ENCODE data around the gene TNFRSF8.
"Not testable (repeated sequence)": the region's sequence is repeated elsewhere in the genome, so short reads cannot be mapped to it uniquely, and the experiment has no call there.

The TNFRSF8 gene

DNA sequence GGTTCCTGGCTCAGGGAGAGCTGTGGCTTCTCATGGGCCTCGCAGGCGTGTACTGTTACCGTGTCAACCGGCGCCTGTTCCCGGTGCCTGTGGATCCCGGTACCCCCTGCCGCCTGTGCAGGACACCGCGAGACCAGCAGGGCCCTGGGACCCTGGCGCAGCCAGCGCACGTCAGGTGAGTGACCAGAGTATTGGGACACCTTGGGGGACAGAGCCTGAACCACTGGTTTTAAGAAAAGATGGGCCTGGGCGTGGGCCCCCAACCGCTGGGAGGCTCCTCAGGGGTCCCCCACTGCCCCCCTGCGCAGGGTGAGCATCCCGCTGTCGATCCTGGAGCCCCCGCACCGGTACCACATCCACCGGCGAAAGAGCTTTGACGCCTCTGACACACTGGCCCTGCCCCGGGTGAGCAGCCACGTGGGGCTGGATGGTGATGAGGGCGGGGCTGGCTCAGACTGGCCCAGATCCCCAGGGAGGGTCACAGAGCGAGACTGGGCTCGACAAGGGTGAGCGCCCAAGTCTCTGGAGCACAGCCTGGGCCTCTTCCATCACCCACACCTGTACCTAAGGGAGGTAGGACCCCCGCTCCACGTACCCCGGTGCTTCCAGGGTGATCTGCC is 33.3 kb upstream of the TNFRSF8 start:
- Histone ChIP-seq H3K36me3 (ENCODE audit: control insufficient read depth, insufficient read depth, low read length) (peaks cover 51% of the 10 kb centered on the region), H3K9ac (ENCODE audit: low read depth, low read length) (no peak overlapping the region)

DNA sequence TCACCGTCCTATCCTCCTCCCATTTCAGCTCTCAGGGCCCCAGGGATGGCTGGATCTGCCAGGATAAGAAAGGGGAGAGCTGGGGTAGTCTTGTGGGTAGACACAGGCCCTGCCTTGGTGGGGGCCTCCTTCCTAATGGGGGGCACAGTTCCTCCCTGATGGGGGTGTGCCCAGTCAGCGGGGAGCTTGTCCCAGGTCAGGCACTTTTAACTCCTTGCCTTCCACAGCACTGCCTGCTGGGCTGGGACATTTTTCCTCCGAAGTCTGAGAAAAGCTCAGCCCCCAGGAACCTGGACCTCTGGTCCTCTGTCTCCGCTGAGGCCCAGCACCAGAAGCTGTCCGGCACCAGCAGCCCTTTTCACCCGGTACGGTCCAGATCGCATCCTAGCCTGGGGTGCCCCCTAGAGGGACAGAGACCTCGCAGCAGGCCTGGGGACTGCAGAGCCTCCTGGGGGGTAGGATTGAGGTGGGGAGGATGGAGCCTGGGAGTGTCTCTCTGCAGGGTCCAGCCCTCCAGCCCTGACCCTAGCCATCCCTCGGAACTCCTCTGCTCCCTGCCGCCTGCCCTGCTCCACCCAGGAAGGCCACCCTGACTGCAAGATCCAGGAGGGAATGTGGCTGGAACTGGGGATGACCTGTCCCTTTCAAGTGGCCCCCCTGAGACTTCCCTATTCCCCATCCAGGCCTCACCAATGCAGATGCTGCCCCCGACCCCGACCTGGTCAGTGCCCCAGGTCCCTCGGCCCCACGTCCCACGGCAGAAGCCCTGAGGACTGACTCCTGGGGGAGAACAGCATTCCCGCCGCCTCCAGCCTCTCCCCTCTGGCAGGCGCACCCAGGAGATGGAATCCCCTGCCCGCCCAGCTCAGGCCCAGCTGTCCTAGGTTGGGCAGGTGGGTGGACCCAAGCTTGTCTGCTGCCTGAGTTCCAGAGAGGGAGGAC is 31.8 kb upstream of the TNFRSF8 start:
- Histone ChIP-seq H3K4me1 (ENCODE audit: control insufficient read depth, insufficient read depth, low read length) (no peaks in the 10 kb centered on the region), H3K27me3 (ENCODE audit: control insufficient read depth, insufficient read depth, low read length) (no peaks in the 10 kb centered on the region), H3K9me3 (ENCODE audit: control insufficient read depth, insufficient read depth, low read length) (no peaks in the 10 kb centered on the region), H3K4me3 (ENCODE audit: low read depth, low read length) (no peak overlapping the region), H3K9ac (ENCODE audit: low read depth, low read length) (no peak overlapping the region), H3K36me3 (ENCODE audit: control insufficient read depth, insufficient read depth, low read length) (peaks cover 44% of the 10 kb centered on the region)

More for the DNA sequence above, 33.3 kb upstream of the TNFRSF8 start:
- Histone ChIP-seq H3K4me3 (ENCODE audit: low read depth, low read length) (no peak overlapping the region), H3K9me3 (ENCODE audit: control insufficient read depth, insufficient read depth, low read length) (no peaks in the 10 kb centered on the region), H3K4me1 (ENCODE audit: control insufficient read depth, insufficient read depth, low read length) (no peaks in the 10 kb centered on the region), H3K27me3 (ENCODE audit: control insufficient read depth, insufficient read depth, low read length) (no peaks in the 10 kb centered on the region)

DNA sequence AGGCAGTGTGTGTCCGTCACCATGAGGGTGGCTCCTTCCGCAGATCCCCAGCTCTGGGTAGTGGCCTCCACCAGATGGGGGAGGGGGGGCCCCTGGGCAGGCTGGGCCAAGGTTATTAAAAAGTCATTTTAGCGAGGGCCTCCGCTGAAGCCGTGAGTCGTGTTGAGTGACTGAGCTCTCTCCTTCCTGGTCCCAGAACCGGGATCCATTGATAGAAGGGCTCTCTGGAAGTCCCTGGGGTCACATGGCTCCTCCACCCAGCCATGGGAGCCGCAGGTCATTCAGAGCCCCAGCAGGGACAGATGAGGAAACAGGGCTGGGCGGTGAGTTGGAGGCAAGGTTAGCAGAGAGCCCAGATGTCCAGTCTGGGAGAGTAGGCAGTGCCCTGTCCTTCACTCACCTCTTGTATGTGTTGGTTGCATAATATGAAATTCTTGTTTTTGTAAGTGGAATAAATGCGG is 30.9 kb upstream of the TNFRSF8 start:
- no peaks in the 10 kb centered on the region for H3K27me3 ChIP-seq (ENCODE audit: control insufficient read depth, insufficient read depth, low read length)
- no peaks in the 10 kb centered on the region for H3K9me3 ChIP-seq (ENCODE audit: control insufficient read depth, insufficient read depth, low read length)
- H3K9ac ChIP-seq (ENCODE audit: low read depth, low read length): no peak overlapping the region
- no peaks in the 10 kb centered on the region for H3K4me1 ChIP-seq (ENCODE audit: control insufficient read depth, insufficient read depth, low read length)
- peaks cover 40% of the 10 kb centered on the region for H3K36me3 ChIP-seq (ENCODE audit: control insufficient read depth, insufficient read depth, low read length)
- H3K4me3 ChIP-seq (ENCODE audit: low read depth, low read length): no peak overlapping the region

DNA sequence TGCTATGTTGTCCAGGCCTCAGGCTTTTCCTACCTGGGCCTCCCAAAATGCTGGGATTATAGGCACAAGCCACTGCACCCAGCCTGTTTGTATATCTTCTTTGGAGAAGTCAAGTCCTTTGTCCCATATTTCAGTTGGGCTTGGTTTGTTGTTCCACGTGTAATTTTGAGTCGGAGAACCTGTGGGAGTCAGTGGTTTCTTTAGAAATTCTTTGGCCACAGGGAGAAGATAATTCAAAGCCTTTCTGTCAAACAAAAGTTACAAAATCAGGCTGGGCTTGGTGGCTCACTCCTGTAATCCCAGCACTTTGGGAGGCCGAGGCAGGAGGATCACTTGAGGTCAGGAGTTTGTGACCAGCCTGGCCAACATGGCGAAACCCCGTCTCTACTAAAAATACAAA is 29.7 kb upstream of the TNFRSF8 start:
- not testable (repeated sequence) for H3K9me3 ChIP-seq (ENCODE audit: control insufficient read depth, insufficient read depth, low read length); H3K27me3 ChIP-seq (ENCODE audit: control insufficient read depth, insufficient read depth, low read length); H3K4me3 ChIP-seq (ENCODE audit: low read depth, low read length); H3K4me1 ChIP-seq (ENCODE audit: control insufficient read depth, insufficient read depth, low read length); H3K9ac ChIP-seq (ENCODE audit: low read depth, low read length)
- peaks cover 28% of the 10 kb centered on the region for H3K36me3 ChIP-seq (ENCODE audit: control insufficient read depth, insufficient read depth, low read length)

DNA sequence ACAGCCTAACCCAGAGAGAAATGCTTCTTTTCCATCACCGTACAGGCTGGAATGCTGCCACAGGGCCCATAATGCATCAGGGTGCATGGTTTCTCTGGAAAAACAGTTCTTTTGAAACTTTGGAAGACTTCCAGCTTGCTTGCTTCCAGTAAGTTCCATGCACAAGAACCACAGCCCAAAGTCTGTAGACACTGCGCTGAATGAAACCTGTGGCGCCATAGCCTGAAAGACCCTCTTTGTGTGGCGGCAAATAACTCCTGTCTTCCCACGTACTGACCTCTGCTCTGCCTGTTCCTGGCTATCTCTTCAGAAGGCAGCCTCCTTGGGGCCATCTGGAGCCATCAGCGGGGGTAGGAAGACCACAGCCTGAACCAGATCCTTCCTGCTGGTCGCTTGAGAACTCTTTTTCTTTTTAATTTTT is 28.7 kb upstream of the TNFRSF8 start:
- no peaks in the 10 kb centered on the region for H3K4me1 ChIP-seq (ENCODE audit: control insufficient read depth, insufficient read depth, low read length)
- no peaks in the 10 kb centered on the region for H3K27me3 ChIP-seq (ENCODE audit: control insufficient read depth, insufficient read depth, low read length)
- peaks cover 18% of the 10 kb centered on the region for H3K36me3 ChIP-seq (ENCODE audit: control insufficient read depth, insufficient read depth, low read length)
- no peaks in the 10 kb centered on the region for H3K9me3 ChIP-seq (ENCODE audit: control insufficient read depth, insufficient read depth, low read length)
- H3K9ac ChIP-seq (ENCODE audit: low read depth, low read length): no peak overlapping the region
- no peak overlapping the region for H3K4me3 ChIP-seq (ENCODE audit: low read depth, low read length)

DNA sequence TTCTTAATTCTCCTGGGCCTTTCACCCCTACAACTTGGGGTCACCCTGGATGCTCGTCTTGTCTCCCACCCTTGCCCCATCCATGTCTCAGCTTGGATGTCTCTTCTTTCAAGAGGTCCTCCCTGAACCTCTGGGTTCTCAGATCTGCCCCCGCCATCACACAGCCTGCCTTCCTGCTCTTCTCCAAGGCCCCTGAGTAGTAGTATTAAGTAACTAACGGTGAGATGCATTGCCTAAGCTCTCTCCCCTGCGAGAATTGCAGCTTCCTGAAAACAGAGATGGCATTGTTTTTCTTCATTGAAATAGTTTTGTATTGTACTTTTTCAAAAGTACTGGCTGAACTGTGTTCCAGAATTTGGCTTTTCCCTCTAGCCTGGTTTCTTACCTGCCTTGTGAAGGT is 27.8 kb upstream of the TNFRSF8 start:
- H3K4me3 ChIP-seq (ENCODE audit: low read depth, low read length): no peak overlapping the region
- H3K9ac ChIP-seq (ENCODE audit: low read depth, low read length): no peak overlapping the region
- peaks cover 11% of the 10 kb centered on the region for H3K36me3 ChIP-seq (ENCODE audit: control insufficient read depth, insufficient read depth, low read length)
- H3K9me3 ChIP-seq (ENCODE audit: control insufficient read depth, insufficient read depth, low read length): no peaks in the 10 kb centered on the region
- no peaks in the 10 kb centered on the region for H3K27me3 ChIP-seq (ENCODE audit: control insufficient read depth, insufficient read depth, low read length)
- no peaks in the 10 kb centered on the region for H3K4me1 ChIP-seq (ENCODE audit: control insufficient read depth, insufficient read depth, low read length)

DNA sequence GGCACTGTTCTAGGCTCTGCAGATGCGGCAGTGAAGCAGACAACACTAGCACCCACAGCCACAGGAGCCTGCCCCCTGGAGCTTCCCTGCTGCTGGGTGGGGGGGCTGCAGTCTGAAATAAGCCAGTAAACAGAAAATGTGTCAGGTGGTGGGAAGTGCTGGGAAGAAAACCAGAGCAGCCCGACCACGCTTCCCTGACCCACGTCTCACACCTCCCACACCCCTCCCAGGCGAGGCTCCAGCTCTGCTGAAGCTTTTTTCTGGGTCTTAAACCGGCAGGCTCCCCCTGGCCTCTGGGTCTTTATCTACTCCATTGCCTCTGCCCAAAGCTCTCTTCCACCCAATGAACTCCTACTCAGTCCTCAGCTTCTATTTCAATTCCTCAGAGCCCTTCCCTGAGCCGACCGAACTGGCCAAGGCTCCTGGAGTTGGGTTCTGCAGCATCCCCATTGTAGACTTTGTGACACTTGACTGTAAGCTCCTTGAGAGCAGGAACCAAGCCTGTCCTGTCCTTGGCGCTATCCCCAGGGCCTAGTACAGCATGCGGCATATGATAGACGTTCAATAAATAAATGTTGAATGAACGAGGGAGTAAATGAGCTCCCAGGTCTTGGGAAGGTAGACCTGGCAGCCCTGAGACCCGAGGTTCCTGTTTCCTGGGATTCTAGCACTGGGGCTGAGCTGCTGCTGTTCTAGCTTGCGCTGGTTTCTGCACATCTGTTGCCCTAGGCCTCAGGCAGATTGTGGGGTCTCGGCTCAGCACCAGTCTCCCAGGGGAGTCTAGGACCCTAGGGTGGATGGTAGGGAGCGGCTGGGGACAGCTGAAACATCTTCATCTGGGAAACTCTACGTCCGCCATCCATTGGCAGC is 25.4 kb upstream of the TNFRSF8 start:
- H3K9ac ChIP-seq (ENCODE audit: low read depth, low read length): no peak overlapping the region
- no peaks in the 10 kb centered on the region for H3K27me3 ChIP-seq (ENCODE audit: control insufficient read depth, insufficient read depth, low read length)
- H3K4me1 ChIP-seq (ENCODE audit: control insufficient read depth, insufficient read depth, low read length): no peaks in the 10 kb centered on the region
- no peaks in the 10 kb centered on the region for H3K36me3 ChIP-seq (ENCODE audit: control insufficient read depth, insufficient read depth, low read length)
- no peaks in the 10 kb centered on the region for H3K9me3 ChIP-seq (ENCODE audit: control insufficient read depth, insufficient read depth, low read length)
- H3K4me3 ChIP-seq (ENCODE audit: low read depth, low read length): no peak overlapping the region

DNA sequence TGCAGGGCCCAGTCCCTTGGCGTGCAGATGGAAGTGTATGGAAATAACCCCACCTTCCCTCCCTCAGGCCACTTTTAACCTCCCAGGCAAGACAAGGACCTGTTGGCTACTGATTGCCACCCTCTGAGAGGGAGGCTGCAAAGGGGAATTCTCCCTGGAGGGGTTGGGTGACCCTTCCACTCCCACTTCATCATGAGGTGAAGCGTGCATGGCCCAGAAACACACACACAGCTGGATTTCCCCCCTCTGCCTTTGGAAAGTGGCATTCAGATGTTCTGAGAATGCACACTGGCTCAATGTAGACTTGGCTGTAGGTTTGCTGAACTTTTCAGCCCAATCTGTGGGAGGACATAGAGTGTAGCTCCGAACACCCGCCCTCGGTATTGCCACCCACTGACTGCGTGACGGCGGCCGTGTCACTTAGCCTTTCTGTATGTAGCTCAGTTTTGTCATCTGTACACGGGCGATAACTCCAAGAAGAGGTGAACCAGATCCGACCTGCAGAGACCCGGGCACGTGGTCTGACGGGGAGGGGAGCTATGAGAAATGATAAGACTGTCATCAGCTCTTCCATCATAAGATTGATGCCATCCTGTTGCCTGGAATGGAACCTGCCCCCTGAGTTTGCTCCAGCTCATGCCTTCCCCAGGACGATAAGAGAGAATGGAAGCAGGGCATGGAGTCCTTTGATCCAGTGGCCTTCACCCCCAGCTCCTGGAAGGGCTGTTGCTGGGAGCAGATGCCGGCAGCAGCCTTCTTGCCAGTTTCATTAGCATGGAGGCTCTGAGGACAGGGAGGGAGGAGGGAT is 24.5 kb upstream of the TNFRSF8 start:
- H3K27me3 ChIP-seq (ENCODE audit: control insufficient read depth, insufficient read depth, low read length): no peaks in the 10 kb centered on the region
- H3K9ac ChIP-seq (ENCODE audit: low read depth, low read length): no peak overlapping the region
- H3K4me3 ChIP-seq (ENCODE audit: low read depth, low read length): no peak overlapping the region
- no peaks in the 10 kb centered on the region for H3K4me1 ChIP-seq (ENCODE audit: control insufficient read depth, insufficient read depth, low read length)
- H3K36me3 ChIP-seq (ENCODE audit: control insufficient read depth, insufficient read depth, low read length): no peaks in the 10 kb centered on the region
- H3K9me3 ChIP-seq (ENCODE audit: control insufficient read depth, insufficient read depth, low read length): no peaks in the 10 kb centered on the region

DNA sequence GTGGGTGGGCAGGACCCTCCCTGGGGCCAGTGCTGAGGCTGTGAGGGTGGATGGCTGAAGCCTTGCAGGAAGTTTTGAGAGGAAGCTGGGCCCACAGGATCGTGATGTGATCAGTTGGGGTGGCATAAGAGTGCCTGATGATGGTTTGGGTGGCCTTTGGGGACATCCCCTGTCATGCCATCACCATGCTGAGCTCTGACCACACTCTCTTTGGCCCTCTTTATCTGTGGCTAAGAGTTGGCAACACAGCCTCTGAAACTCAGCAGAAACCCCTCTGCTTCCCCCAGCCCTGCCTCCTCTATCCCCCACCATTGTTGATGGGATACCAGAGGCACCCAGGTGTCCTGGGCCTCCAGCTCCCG is 24.0 kb upstream of the TNFRSF8 start:
- Histone ChIP-seq H3K4me1 (ENCODE audit: control insufficient read depth, insufficient read depth, low read length) (no peaks in the 10 kb centered on the region), H3K9ac (ENCODE audit: low read depth, low read length) (no peak overlapping the region), H3K27me3 (ENCODE audit: control insufficient read depth, insufficient read depth, low read length) (no peaks in the 10 kb centered on the region), H3K36me3 (ENCODE audit: control insufficient read depth, insufficient read depth, low read length) (no peaks in the 10 kb centered on the region), H3K9me3 (ENCODE audit: control insufficient read depth, insufficient read depth, low read length) (no peaks in the 10 kb centered on the region), H3K4me3 (ENCODE audit: low read depth, low read length) (no peak overlapping the region)

DNA sequence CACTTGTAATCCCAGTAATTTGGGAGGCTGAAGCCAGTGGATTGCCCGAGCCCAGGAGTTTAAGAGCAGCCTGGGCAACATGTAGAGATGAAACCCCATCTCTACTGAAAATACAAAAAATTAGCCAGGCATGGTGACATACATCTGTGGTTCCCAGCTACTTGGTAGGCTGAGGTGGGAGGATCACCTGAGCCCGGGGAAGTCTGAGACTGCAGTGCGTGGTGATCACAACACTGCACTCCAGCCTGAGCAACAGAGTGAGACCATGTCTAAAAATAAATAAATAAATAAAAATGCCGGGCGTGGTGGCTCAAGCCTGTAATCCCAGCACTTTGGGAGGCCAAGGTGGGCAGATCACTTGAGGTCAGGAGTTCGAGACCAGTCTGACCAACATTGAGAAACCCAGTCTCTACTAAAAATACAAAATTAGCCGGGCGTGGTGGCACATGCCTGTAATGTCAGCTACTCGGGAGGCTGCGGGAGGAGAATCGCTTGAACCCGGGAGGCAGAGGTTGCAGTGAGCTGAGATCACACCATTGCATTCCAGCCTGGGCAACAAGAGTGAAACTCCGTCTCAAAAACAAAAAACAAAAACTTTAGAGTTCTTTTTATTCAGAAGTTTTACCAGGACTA is 23.2 kb upstream of the TNFRSF8 start:
- not testable (repeated sequence) for H3K4me3 ChIP-seq (ENCODE audit: low read depth, low read length)

More for the DNA sequence above, 23.2 kb upstream of the TNFRSF8 start:
- H3K27me3 ChIP-seq (ENCODE audit: control insufficient read depth, insufficient read depth, low read length); H3K9me3 ChIP-seq (ENCODE audit: control insufficient read depth, insufficient read depth, low read length); H3K36me3 ChIP-seq (ENCODE audit: control insufficient read depth, insufficient read depth, low read length); H3K9ac ChIP-seq (ENCODE audit: low read depth, low read length); H3K4me1 ChIP-seq (ENCODE audit: control insufficient read depth, insufficient read depth, low read length): not testable (repeated sequence)
